HEK293 (cell line): ENCODE measurements around the gene MEGF9.

Experiments used
- CTCF ChIP-seq: fragments of 450-650 bp; formaldehyde crosslinking; IDR thresholded peaks from 2 replicates; pipeline ENCODE4 v1.5.1; 2016; ENCODE audit warnings: missing biosample characterization, missing genetic modification characterization
- PBX3 ChIP-seq: sonication (generic); formaldehyde crosslinking; IDR thresholded peaks from 2 replicates; pipeline ENCODE4 v1.8.1; 2022; ENCODE audit warnings: mild to moderate bottlenecking, moderate library complexity, missing genetic modification reagents
- SCRT2 ChIP-seq: fragments of 450-650 bp; formaldehyde crosslinking; IDR thresholded peaks from 2 replicates; pipeline ENCODE4 v1.5.1; 2016; ENCODE audit warnings: missing biosample characterization, missing genetic modification characterization
- ZFP41 ChIP-seq: fragments of 450-650 bp; formaldehyde crosslinking; IDR thresholded peaks from 2 replicates; pipeline ENCODE4 v1.5.1; 2016; ENCODE audit warnings: missing biosample characterization, missing genetic modification characterization, borderline replicate concordance
- ZNF175 ChIP-seq: fragments of 450-650 bp; formaldehyde crosslinking; IDR thresholded peaks from 2 replicates; pipeline ENCODE4 v1.5.1; 2016; ENCODE audit warnings: missing biosample characterization, missing genetic modification characterization
- ZNF184 ChIP-seq: fragments of 450-650 bp; IDR thresholded peaks from 2 replicates; pipeline ENCODE4 v1.5.1; 2018; ENCODE audit warnings: missing biosample characterization, mild to moderate bottlenecking, missing genetic modification characterization
- ZNF629 ChIP-seq: fragments of 450-650 bp; formaldehyde crosslinking; IDR thresholded peaks from 2 replicates; pipeline ENCODE4 v1.5.1; 2017; ENCODE audit warnings: missing biosample characterization, missing genetic modification characterization

- TF ChIP-seq ZNF629 = no peak
- no peak for TF ChIP-seq ZNF184
- no peak for TF ChIP-seq ZFP41 (tag by site-specific recombination)
- TF ChIP-seq SCRT2 (tag by site-specific recombination) = no peak
- no peak for TF ChIP-seq CTCF (tag by site-specific recombination)
- no peak for TF ChIP-seq ZNF175 (tag by site-specific recombination)
- TF ChIP-seq PBX3 = no peak
Measured at GRCh38 chr9:120612218-120612617, 102.1 kb downstream of the MEGF9 start.
